Ramos (cell line): ENCODE data around the gene DMBT1.

Experiments
- in situ Hi-C: fragments of 300-500 bp; cut with MboI; formaldehyde crosslinking; loops from one replicate; pipeline ENCODE4 v1.14.3; 2022; ENCODE audit warnings: low sequenced_read_pairs; ENCODE audit not compliant: unreplicated experiment

The DMBT1 gene

GRCh38 chr10:122560279-122560804, at the start of gene DMBT1:
Gene DMBT1, plus strand, starts transcription at chr10:122560754. Its CDS starts 17 bp downstream, at chr10:122560771.
- in situ Hi-C loops, result no loop called here

GRCh38 chr10:122513053-122513452, 47.5 kb upstream of the DMBT1 start:
- in situ Hi-C loops, result no loop called here

- in situ Hi-C loops, result no loop called here
Observed at GRCh38 chr10:122514045-122514840, 46.3 kb upstream of the DMBT1 start.

GRCh38 chr10:122515022-122515424, 45.5 kb upstream of the DMBT1 start:
- in situ Hi-C loops, result no loop called here

GRCh38 chr10:122515588-122516231, 44.8 kb upstream of the DMBT1 start:
- in situ Hi-C loops, result no loop called here

GRCh38 chr10:122516734-122517133, 43.8 kb upstream of the DMBT1 start:
- in situ Hi-C loops, result no loop called here

- in situ Hi-C loops, result no loop called here
Observed at GRCh38 chr10:122519144-122519543, 41.4 kb upstream of the DMBT1 start.

GRCh38 chr10:122519873-122520272, 40.7 kb upstream of the DMBT1 start:
- in situ Hi-C loops, result no loop called here

GRCh38 chr10:122521011-122521410, 39.5 kb upstream of the DMBT1 start:
- in situ Hi-C loops, result no loop called here

GRCh38 chr10:122524811-122525210, 35.7 kb upstream of the DMBT1 start:
- in situ Hi-C loops, result no loop called here

- in situ Hi-C loops, result no loop called here
Observed at GRCh38 chr10:122525788-122526187, 34.8 kb upstream of the DMBT1 start.

- in situ Hi-C loops, result no loop called here
Observed at GRCh38 chr10:122526892-122527291, 33.7 kb upstream of the DMBT1 start.

- in situ Hi-C loops, result no loop called here
Observed at GRCh38 chr10:122530177-122530576, 30.4 kb upstream of the DMBT1 start.

- in situ Hi-C loops, result no loop called here
Observed at GRCh38 chr10:122531261-122531660, 29.3 kb upstream of the DMBT1 start.

- in situ Hi-C loops, result no loop called here
Observed at GRCh38 chr10:122531939-122532338, 28.6 kb upstream of the DMBT1 start.

- in situ Hi-C loops, result no loop called here
Observed at GRCh38 chr10:122532601-122533296, 27.8 kb upstream of the DMBT1 start.

- in situ Hi-C loops, result no loop called here
Observed at GRCh38 chr10:122537545-122537944, 23.0 kb upstream of the DMBT1 start.

- in situ Hi-C loops, result no loop called here
Observed at GRCh38 chr10:122541541-122542002, 19.0 kb upstream of the DMBT1 start.

- in situ Hi-C loops, result no loop called here
Observed at GRCh38 chr10:122543676-122544445, 16.7 kb upstream of the DMBT1 start.

GRCh38 chr10:122544493-122544892, 16.1 kb upstream of the DMBT1 start:
- in situ Hi-C loops, result no loop called here
